Kidney (tissue), 14 donors: ENCODE results near the gene BANF2. TPM values are rescaled to one million over a fixed set of nuclear protein-coding genes. Genes with fewer than 3 reads are reported as not detected.

ENCODE experiments used
- DNase-seq, 5 donors: peaks; one replicate each; pipeline ENCODE4 v3.0.0-alpha.2; 2013 to 2020
- FAIRE-seq: peaks from 2 replicates; lab custom pipeline; 2012; peaks lifted over from hg19 to GRCh38; lab: Jason Lieb, UNC
- H3K27ac ChIP-seq, 2 donors: one replicate each; pipeline ENCODE4 v1.7.0; 2013; ENCODE audit warnings: low read depth in 2 of 2, low read length in 2 of 2, inconsistent platforms in 1 of 2
- H3K27me3 ChIP-seq: one replicate; pipeline ENCODE4 v1.7.1; 2013; ENCODE audit warnings: low read length, inconsistent platforms; ENCODE audit not compliant: control insufficient read depth, insufficient read depth
- H3K36me3 ChIP-seq, 3 donors: one replicate each; pipeline versions ENCODE4 v1.7.0 to v1.7.1; 2013; ENCODE audit warnings: low read length in 3 of 3, control low read depth in 1 of 3, inconsistent platforms in 1 of 3; ENCODE audit not compliant: insufficient read depth in 3 of 3, control insufficient read depth in 2 of 3
- H3K4me1 ChIP-seq, 3 donors: one replicate each; pipeline versions ENCODE4 v1.7.0 to v1.7.1; 2013; ENCODE audit warnings: low read length in 3 of 3, inconsistent platforms in 1 of 3, low read depth in 1 of 3; ENCODE audit not compliant: control insufficient read depth in 2 of 3, insufficient read depth in 2 of 3
- H3K4me3 ChIP-seq, 3 donors: one replicate each; pipeline versions ENCODE4 v1.7.0 to v1.8.1; 2013; ENCODE audit warnings: low read length in 3 of 3, control low read depth in 1 of 3, inconsistent platforms in 1 of 3
- H3K9ac ChIP-seq, 3 donors: one replicate each; pipeline versions ENCODE4 v1.7.0 to v1.7.1; 2013; ENCODE audit warnings: low read length in 3 of 3, control low read depth in 1 of 3, inconsistent platforms in 1 of 3
- H3K9me3 ChIP-seq, 3 donors: one replicate each; pipeline versions ENCODE4 v1.7.0 to v1.7.1; 2013; ENCODE audit warnings: low read length in 3 of 3, control low read depth in 1 of 3, inconsistent platforms in 1 of 3; ENCODE audit not compliant: control insufficient read depth in 2 of 3, insufficient read depth in 1 of 3
- intact Hi-C: fragments of 100-400 bp; cut with DNase I; formaldehyde crosslinking; loops from one replicate; pipeline ENCODE4 v1.11.1; 2022
- polyA plus RNA-seq: library from polyadenylated mRNA; stranded (reverse); fragments of 350-450 nt; fragmentation: Illumina TruSeq; extraction: RNeasy Lipid Tissue Mini Kit (QIAGEN cat#74804); gene quantifications from one replicate; pipeline ENCODE4 v1.2.3, GENCODE V29; 2014; ENCODE audit warnings: low read depth, low replicate concordance; ENCODE audit not compliant: insufficient read depth
- total RNA-seq: library from RNA; stranded (reverse); fragmentation: NEBNext Ultra II Directional; extraction: Animal tissue kit (Norgen Biotek cat#: 25700); gene quantifications from one replicate; pipeline ENCODE4 v1.2.1, GENCODE V29; 2021
- TF ChIP-seq, protein P1 (sequence below): IDR thresholded peaks from 3 replicates; pipeline ENCODE4 v1.5.1; 2012; ENCODE audit warnings: mild to moderate bottlenecking, moderate library complexity, borderline replicate concordance; ENCODE audit not compliant: insufficient read depth; ENCODE audit errors: extremely low read depth
- donor health status: control.
- donor health status: control.
- donor health status: control.
- donor health status: control.
- donor health status: control.
- donor health status: DM: yes; HTN: yes; CAD: no.
- donor health status: Normal renal cell carcinoma (clear cell type).

BANF2 gene
- total and polyA plus RNA-seq, 2 donors from 2014 or later, result not detected

DNA sequence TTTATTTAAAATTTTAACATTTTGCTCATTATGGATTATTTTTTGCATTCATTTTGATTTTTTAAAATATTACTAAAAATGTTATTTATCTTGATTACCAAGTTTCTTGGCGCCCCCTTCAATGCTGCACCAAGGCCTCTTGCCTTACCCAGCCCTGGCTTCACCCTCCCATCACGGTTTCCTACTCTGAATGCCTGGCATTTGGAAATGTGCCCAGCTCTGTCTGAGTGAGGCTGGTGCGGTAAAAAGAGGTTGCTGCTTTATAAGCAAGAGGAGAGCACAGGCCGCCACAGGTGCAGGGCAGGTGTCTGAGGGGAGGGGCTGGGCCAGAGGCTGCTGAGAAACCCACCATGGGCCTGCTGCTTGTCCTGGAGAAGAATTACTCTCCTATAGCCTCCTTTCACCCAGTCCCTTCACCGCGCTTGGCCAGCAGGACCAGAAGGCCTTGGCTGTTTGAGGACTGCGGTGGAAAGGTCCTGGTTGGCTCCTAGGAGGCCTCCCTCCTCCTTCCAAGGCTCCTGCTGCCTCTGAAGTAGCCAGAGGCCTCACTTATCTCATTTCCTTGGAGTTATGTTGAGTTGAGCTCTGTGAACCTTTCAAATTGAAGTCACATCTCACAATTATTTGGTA lies 62.6 kb downstream of the BANF2 start:
- FAIRE-seq (no peak), DNase-seq (no peak)
- H3K9ac ChIP-seq, result no peak overlapping the region
- intact Hi-C loops, result no loop called here
- TF ChIP-seq, protein P1, sequence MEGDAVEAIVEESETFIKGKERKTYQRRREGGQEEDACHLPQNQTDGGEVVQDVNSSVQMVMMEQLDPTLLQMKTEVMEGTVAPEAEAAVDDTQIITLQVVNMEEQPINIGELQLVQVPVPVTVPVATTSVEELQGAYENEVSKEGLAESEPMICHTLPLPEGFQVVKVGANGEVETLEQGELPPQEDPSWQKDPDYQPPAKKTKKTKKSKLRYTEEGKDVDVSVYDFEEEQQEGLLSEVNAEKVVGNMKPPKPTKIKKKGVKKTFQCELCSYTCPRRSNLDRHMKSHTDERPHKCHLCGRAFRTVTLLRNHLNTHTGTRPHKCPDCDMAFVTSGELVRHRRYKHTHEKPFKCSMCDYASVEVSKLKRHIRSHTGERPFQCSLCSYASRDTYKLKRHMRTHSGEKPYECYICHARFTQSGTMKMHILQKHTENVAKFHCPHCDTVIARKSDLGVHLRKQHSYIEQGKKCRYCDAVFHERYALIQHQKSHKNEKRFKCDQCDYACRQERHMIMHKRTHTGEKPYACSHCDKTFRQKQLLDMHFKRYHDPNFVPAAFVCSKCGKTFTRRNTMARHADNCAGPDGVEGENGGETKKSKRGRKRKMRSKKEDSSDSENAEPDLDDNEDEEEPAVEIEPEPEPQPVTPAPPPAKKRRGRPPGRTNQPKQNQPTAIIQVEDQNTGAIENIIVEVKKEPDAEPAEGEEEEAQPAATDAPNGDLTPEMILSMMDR, result no peak
- H3K27ac ChIP-seq, result no peak overlapping the region
- no peaks in the 10 kb centered on the region for H3K36me3 ChIP-seq
- no peaks in the 10 kb centered on the region for H3K27me3 ChIP-seq
- H3K4me1 ChIP-seq, result peaks cover 0 to 2% (median 0%) of the 10 kb centered on the region in 3 donors
- peaks cover 0 to 5% (median 5%) of the 10 kb centered on the region in 3 donors for H3K9me3 ChIP-seq
- no peak overlapping the region for H3K4me3 ChIP-seq

DNA sequence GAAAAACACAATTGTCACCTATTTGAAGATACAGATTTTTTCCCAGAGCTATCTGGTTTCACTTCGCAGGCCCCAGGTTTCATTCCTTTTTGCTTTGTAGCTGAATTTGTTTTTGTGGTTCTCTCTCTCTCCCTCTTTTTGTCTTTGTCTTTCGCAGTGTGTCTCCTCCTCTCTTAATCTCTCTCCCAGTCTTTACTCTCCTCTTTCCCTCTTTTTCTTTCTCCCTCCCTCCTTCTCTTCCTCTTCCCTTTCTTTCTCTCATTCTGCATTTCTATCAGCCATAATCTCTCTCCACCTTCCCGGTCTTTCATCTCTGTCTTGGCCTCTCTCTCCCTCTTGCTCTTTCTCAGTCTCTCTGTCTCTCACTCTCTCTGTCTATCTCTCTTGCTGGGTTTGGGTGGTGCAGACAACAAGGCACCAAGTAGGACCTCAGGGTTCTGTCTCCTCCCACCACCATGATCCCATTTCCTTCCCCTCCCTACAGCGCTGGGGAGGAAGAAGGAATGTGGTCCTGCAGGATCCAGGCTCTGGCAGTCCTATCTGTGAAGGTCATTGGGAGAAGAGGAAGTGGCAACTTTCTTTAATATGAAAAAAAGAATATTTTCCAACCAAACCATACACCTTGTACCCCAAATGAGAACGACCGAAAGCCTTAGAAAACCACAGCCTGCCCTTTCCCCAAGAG lies 63.2 kb downstream of the BANF2 start:
- no peaks in the 10 kb centered on the region for H3K36me3 ChIP-seq
- no peak overlapping the region for H3K27ac ChIP-seq
- FAIRE-seq, result no peak

DNA sequence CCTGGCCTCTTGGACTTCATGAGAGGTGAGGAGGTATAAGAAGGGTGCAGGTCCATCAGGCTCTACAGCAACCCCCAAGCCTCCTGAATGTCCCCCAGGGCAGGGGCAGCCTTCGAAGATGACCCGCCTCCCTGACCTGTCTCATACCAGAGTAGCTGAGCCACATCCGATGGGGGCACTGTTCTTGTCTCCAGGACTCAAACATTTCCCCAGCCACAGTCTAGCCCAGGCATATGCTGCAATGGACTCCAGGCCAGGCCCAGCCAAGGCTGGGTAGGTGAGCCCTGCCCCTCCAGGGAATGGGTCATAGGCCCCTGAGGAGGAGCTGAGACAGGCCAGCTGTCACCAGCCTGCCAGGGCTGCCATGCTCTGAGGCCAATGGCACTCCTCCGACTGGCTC lies 65.3 kb downstream of the BANF2 start:
- FAIRE-seq, result no peak
- intact Hi-C loops, result no loop called here
- TF ChIP-seq, protein P1, result no peak
- H3K27me3 ChIP-seq, result no peaks in the 10 kb centered on the region
- H3K9me3 ChIP-seq, result no peaks in the 10 kb centered on the region
- H3K27ac ChIP-seq, result no peak overlapping the region
- H3K36me3 ChIP-seq, result no peaks in the 10 kb centered on the region
- no peak overlapping the region for H3K4me3 ChIP-seq
- DNase-seq, result no peak
- H3K4me1 ChIP-seq, result peaks cover 0 to 2% (median 0%) of the 10 kb centered on the region in 3 donors
- no peak overlapping the region for H3K9ac ChIP-seq

More for the DNA sequence above, 63.2 kb downstream of the BANF2 start:
- intact Hi-C loops, result no loop called here
- H3K4me1 ChIP-seq, result peaks cover 0 to 2% (median 0%) of the 10 kb centered on the region in 3 donors
- H3K9ac ChIP-seq, result no peak overlapping the region
- no peak for DNase-seq
- TF ChIP-seq, protein P1, result no peak
- H3K27me3 ChIP-seq, result no peaks in the 10 kb centered on the region
- no peak overlapping the region for H3K4me3 ChIP-seq
- H3K9me3 ChIP-seq, result peaks cover 0 to 5% (median 5%) of the 10 kb centered on the region in 3 donors
